Fibroblast of upper back skin (primary cell): ENCODE results near the gene TMEM94.
"Not testable (repeated sequence)": the region's sequence is repeated elsewhere in the genome, so short reads cannot be mapped to it uniquely, and the experiment has no call there.

Experiments
- DNase-seq: peaks from one replicate; pipeline ENCODE4 v3.0.0-alpha.2; 2013

TMEM94 gene

DNA sequence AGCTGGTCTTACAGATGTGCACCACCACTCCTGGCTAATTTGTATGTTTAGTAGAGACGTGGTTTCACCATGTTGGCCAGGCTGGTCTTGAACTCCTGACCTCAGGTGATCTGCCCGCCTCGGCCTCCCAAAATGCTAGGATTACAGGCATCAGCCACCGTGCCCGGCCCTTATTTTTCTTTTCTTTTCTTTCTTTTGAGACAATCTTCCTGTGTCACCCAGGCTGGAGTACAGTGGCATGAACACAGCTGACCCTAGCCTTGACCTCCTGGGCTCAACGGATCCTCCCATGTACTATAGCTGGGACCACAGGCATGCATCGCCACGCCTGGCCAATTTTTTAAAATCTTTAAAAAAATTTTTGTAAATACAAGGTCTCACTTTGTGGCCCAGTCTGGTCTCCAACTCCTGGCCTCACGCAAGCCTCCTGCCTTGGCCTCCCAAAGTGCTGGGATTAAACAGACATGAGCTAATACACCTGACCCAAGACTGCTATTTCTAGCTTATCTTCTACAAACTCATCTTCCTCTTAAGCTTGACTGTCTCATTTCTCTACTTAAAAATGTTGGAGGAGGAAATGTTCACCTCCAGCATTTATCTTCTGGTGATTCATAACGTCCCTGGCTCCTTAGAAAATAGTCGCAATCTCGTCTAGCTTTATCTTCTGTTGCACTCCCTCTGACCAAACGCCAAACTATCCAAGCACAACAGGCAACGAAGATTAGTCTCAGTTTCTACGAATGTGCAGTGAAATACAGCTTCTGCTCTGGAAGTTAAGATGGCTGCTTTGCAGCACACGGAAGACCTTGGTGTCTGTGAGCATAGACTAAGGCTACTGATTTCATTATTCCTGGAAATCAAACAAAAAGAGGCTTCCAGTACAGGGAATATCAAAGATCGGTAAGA lies 8.2 kb upstream of the TMEM94 start:
- no peak for DNase-seq

DNA sequence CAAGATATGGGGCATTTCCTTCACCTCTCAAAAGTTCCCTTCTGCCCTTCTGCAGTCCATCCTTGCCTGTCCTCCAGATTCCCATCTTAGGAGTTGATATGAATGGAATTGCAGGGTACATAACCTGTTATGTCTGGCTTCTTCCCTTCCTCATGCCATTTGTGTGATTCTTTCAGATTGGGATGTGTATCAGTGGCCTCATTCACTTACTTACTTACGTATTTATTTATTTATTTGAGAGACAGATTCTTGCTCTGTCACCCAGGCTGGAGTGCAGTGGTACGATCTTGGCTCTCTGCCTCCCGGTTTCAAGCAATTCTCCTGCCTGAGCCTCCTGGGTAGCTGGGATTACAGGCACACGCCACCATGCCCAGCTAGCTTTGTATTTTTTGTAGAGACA lies 6.2 kb upstream of the TMEM94 start:
- DNase-seq = no peak

DNA sequence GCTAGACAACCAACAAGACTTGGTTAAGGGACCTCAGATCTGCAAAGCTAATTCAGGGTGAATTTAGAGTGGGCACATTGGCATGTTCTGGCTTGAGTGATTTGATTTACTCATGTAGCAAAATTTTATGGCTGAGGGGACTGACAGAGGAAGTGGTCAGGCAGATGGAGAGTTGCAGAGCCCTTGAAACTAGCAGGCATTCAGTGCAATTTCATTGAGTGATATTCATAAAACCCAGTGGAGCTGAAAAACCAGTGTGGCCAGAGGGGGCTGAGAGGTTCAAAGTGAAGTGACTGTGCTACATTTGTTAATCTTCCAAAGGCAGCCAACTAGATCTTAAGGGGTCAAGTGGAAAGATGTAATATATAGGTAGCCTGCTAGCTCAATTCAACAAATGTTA lies 2.2 kb upstream of the TMEM94 start:
- no peak for DNase-seq

DNA sequence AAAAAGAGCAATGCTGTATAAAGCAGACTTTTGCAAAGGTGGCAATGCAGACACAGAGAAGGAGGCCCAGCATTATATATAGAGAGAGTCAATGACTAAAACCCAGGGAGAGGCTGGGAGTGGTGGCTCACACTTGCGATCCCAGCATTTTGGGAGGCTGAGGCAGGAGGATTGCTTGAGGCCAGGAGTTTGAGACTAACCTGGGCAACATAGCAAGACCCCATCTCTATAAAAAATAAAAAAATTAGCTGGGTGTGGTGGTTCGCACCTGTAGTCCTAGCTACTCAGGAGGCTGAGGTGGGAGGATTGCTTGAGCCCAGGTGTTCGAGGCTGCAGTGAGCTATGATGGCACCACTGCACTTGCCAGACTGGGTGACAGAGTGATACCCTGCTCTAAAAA lies 1.8 kb upstream of the TMEM94 start:
- DNase-seq = not testable (repeated sequence)

DNA sequence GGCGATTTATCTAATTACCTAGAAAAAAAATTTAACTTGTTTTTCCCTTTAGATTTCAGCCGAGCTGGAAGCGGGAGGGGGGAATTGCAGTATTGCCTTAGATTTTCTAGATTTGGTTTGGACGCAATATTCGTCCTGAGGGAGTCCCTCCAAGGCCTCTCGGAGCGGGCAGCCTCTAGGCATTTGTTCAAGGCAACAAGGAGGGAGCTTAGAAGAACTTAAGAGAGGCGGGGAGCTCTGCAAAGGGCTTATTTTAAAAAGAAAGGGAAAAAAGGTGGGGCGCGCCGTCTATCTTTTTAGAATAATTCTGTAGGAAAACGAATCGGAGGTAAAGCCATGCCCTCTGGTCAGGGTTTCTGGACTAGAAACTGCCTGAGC lies 407 bp upstream of the TMEM94 start:
- DNase-seq = no peak

DNA sequence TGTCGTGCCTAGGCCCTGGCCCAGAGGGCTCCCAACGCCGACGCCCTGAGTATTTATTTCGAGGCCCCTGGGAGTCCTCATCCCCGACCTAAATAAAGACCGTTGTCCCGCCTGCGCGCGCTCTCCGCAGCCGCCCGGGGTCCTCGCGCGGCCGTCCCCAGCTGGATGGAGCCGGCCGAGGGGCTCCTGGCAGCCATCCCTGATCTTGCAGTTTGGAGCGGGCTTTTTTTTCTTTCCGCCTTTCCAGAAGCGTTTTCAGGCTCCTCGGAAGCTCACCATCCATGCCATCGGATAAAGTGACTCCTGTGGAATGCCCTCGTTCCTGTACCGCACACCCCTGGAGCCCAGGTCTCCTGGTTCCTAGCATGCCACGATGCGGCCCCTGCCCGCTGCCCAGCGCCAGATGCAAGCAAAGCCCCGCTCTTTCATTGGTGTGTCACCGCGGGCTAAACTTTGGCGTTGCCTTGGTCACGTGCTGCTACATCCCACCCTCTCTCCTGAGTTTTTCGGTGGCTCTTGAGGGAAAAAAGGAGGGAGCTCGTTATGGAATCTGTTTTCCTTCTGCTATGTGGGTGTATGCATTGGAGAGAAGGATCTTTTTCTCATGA lies 716 bp downstream of the TMEM94 start:
- peak; percentile 62 for DNase-seq

DNA sequence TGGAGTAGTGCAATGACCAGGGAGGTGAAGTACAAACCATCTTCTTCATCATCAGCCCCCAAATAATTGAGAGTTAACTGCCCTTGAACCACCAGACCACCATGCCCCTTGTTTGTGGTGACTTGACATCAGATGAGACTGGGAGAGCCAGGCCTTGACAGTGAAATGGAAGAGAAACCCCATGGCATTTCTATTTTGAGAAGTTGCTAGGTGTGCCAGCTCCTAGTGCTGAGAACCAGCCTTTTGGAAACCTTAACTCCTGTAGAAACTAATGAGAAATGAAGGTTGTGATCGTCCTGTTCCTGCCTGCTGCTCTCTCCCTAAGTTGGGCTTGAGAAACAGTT lies 2.8 kb downstream of the TMEM94 start:
- DNase-seq = no peak

DNA sequence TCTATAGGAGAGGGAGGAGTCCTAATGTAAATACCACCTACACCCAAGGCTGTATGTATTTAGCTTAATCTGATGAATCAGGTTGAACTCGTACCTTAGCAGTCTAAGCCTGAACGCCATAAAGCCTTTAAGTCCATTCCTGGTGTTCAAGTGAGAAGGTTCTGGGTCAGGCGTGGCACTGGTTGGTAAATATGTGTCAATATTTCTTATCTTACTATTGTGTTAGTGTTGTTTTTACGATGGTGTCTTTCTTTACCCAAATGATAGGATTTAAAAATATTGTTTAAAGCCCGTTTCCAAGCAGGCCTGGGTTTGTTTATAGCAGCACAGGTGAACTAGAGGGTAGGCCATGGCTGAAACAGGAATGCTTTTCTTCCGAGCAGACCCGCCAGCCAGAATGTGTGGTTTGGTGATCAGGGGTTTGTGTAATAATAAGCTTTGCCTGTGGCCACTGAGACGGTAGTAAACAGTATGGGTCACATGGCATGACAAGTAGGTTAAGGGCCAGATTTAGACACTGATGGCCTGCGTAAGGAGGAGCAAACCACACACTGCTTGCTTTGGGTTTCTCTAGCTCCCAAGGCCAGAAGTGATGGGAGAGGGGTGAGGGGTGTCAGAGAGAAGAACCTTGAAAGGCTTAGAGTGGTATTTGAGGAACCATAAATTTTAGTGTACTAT lies 3.3 kb downstream of the TMEM94 start:
- DNase-seq = no peak

DNA sequence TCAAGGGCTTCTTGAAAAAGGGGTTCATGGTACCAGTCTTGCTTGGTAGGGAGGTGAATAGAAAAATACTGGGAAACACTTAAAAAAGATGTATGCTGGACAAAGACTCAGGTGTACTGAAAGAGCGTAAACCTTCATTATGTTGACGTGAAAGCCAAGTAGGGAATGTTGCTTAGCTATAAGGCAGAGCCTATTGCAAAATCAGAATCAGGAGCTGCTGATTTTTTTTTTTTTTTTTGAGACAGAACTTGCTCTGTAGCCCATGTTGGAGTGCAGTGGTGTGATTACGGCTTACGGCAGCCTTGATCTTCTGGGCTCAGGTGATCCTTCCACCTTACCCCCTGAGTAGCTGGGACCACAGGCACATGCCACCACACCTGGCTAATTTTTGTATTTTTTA lies 3.9 kb downstream of the TMEM94 start:
- no peak for DNase-seq

DNA sequence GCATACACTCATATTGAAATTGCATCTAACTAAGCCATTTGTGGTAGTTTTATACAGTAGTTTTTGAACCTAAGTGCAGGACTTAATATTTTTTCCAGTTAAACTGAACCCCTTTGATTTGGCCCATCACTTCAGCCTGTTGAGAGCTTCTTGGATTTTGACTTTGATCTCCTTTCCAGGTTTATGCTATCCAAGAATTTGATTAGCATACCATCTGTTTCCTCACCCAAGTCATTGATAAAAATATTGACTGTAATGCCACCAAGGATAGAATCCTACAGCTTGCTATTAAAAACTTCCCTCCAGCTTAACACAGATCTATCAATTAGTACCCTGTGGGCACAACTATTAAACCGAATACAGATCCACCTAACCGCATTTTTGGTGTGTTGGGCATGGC lies 7.2 kb downstream of the TMEM94 start:
- no peak for DNase-seq

DNA sequence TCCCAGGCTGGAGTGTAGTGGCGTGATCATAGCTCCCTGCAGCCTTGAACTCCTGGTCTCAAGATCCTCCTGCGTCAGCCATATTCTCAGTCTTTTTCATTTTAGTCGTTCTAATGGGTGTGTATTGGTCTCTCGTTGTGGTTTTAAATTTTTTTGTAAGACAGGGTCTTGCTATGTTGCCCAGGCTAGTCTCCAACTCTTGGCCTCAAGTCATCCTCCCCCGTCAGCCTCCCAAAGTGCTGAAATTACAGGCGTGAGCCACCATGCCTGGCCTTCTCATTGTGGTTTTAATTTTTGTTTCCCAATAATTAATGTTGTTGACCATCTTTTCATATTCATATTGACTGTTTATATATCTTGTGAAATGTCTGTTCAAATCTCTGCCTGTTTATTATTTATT lies 8.6 kb downstream of the TMEM94 start:
- no peak for DNase-seq

DNA sequence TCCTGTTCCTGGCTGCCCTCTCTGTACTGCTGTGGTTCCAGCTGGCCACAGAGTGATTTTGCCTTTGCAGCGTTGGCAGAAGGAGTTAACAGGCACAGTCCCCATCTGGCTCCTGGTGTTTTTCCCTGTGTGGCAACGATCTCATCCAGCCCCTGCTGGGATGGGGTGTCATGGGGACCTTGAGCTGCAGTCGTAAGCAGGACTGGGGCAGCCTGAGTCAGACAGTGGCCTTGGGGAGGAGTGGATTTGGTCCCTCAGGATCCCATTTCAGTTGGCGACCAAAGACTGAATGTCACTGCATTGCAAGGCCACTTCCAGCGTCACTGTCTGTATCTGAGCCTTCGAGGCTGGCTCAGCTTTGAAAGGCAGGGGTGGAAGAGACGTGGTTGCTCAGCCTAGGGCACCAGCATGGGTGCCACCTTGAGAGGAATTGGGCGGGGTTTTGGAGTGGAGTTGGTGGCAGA lies 11.9 kb downstream of the TMEM94 start:
- DNase-seq = no peak

DNA sequence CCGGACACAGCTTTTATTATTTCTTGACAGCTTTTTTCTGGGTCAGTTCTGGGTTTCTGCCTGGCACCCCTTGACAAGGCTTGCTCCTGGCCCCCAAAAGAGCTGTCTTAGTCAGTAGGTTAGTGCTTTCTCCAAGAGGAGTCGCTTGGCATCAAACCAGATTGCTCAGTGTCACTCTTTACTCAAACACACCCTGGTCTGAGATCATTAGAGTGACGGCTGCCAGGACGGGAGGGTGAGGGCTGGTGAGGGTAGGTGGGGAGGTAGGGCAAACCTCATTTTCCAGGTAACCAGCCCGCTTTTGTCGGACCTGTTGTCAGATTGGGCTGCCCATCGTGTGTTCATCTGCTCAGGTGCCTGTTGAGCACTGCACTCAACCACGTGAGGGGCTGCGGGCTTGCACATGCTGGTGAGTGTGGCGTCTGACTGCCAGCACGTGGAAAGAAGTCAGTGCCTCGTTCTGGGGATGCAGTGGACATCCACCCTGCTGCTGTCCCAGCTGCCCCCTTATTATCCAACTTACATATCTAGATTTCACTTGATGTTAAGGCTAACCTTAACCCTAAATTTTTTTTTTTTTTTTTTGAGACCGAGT lies 12.4 kb downstream of the TMEM94 start:
- no peak for DNase-seq

DNA sequence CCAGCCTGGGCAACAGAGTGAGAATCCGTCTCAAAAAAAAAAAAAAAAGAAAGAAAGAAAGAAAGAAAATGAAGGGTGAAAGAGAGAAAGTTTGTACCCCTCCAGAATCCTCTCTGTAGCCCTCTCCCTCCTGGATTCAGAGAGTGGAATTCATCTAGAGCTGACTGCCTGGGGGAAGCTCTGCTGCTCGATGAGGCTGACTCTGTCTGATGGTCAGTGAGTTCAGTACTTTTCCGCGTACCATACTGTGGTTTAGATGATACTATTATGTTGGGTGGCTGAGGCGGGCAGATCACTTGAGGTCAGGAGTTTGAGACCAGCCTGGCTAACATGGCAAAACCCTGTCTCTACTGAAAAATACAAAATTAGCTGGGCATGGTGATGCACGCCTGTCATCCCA lies 14.8 kb downstream of the TMEM94 start:
- no peak for DNase-seq

DNA sequence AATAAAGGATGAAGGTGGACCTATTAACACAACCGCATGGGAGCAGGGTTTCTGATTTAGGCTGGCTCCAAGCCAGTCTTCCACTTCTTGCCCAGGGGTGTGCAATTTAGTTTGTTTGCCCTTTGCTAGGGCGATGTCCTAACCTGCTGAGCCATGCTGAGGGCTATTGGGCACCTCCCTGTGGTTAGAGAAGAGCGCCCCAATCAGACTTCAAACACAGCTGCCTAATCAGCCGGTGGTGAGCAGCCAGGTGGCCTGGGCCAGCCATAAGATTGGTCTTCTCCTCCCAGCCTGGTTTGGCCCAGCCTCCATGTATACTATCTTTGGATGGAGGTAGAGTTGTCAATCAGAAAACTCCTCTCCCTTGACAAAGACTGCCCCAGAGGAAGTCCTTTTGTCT lies 15.7 kb downstream of the TMEM94 start:
- no peak for DNase-seq

DNA sequence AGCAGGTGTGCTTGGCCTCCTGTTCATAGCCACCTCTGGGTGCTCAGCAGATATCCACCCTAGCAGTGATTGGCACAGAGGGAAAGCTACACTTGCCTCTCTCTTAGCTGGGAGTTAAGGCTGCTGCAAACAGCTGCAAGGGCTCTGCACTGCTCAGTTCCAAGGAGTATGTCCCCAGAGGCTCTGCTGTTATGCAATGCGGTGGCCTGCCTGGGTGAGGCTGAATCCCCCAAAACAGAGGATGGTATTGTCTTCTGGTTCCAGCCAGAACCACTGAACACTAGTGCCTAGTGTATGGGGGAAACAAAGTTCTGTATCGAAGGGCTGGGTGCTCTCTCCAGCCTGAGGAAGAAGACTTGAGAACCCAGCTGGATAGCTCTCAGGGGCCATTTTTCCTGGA lies 16.8 kb downstream of the TMEM94 start:
- DNase-seq = no peak

DNA sequence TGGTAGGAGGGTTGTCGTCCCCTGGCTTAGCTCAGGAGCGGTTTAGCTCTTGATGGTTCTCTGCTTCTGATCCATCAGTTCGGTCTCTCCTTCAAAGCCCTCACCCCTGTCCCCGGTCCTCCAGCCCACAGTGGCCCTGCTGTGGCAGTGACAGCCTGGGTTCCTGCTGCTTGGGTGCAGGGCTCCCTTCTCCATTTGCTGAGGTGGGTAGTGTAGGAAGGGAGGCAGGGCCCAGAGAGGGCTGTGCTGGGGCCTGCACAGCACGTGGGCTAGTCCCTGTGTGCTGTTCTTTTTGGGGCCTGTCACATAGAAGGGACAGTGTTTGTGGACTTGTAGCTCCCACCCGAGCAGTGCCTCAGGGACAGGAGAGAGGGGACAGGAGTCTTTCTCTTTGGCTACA lies 18.3 kb downstream of the TMEM94 start:
- no peak for DNase-seq

DNA sequence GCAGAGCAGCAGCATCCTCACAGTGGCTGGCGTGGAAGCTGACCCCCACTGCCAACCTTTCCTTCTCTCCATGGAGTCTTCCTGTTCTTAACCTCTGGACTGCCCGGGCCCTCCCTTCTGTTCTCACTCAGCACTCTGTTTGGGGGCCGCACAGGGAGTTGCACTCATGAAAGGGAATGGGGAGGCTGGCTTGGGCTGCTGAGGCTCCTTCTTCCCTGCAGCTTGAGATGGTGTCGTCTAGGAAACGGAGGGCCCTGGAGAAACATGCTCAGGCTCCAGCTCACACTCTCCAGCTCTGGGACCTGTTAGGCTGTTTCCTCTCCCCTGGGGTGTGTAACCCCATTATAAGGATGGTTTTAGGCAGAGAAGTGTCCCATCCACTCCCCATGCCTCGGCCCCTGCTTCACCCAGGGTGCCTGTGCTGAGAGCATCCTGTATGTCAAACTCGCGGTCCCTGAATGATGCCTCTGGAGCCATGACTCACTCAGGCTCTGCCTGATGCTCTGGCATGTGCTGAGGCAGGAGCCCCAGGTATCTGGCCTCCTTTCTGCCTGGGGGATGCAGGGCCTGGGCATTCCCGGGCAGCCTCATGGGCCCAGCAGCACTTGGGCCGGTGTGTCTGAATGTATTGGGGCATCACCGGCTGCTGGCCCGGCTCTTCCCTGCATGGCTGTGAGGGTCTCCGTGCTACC lies 18.9 kb downstream of the TMEM94 start:
- peak; percentile 25 for DNase-seq

DNA sequence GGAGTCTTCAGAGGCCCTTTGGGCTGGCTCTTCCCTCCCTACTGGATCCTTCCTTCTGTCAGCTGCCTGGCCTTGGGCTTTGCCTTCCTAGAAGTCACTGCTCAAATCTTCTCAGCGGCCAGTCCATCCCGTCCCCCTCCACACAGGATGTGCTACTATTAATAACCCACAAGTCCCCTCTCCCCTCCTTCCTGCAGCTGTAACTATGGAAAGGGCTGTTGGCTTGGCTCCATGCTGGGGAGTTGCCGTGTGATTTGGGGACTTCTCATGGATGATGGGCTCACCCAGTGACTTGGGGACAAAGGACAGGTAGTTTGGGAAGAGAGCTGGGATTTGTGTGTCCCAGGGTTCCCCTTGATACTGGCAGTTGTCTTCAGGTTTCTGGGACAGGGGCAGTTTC lies 19.4 kb downstream of the TMEM94 start:
- DNase-seq = peak; percentile 37

DNA sequence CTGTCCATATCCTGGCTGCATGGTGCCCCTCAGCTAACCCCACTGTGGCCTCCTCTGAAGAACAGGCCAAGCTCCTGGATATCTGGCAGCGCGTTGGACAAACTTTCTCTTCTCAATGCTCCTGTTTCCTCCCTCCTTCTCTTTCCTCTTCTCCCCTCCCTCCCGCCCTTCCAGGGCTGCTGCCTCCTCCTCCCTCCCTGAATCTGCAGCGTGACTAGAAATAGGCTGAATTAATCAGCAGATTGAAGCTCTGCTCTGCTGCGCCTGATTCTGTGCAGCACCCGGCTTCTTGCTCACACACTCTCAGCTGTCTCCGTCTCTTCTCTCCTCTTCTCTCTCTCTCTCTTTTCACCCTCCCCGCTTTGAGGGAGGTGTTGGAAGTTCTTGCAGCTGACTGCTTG lies 19.8 kb downstream of the TMEM94 start:
- DNase-seq = peak; percentile 37

DNA sequence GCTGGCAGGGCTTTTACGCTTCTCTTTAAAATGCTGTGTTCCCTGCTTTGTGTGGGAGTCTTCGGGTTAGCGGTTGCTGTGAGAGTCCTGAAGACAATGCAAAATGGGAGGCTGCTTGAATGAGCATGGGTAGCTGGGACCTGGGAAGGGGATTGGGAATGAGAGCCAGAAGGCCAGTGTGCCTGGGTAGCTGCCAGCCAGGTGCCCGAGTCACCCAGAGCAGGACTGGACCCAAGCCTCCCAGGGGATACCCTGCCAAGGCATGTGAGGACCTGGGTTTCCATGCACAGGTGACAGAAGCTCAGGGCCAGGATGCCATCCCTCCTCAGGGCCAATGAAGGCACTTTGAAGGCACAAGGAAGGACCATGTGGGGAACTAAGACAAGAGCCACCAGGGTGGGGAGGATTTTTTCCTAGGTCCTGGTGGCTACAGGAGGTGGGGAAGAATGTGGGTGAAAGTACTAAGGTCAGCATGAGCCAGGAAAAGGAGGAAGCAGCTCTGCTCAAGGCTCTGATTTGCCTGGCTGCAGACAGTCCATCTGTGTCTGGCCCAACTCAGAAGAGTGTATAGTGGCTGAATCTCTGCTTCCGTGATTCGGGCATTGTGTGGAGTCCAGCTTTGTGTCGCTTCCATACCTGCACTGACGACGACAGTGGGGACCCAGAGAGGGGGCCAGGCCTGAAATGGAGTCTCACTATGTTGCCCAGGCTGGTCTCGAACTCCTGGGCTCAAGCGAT lies 20.5 kb downstream of the TMEM94 start:
- no peak for DNase-seq

DNA sequence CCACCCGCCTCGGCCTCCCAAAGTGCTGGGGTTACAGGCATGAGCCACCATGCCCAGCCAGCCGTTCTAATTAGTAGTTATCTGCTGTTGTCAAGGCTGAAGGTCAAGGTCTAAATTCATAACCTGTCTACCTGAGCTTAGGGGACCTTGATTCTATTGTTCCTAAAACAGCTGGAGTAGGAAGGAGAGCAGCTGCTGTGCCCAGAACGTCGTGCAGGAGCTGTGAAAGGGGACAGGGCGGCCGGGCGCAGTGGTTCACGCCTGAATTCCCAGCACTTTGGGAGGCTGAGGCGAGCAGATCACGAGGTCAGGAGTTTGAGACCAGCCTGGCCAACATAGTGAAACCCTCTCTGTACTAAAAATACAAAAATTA lies 21.0 kb downstream of the TMEM94 start:
- DNase-seq = not testable (repeated sequence)
